Activated CD4-positive, alpha-beta T cell treated with anti-CD3 and anti-CD28 coated beads for 36 hours (primary cell): ENCODE results near the gene APBB1. TPM values are rescaled to one million over a fixed set of nuclear protein-coding genes. Genes with fewer than 3 reads are reported as not detected.
A peak's percentile ranks its signal among the peaks of the same experiment; 100 is the strongest.

Source experiments
- ATAC-seq: fragments of 200-7000 bp; cut with Tn5 transposase; one replicate; pipeline ENCODE4 v1.10.0; 2021; ENCODE audit warnings: mild to moderate bottlenecking, moderate library complexity
- CTCF ChIA-PET: fragments of 350-600 bp; sonication (Branson Sonifier 250); formaldehyde crosslinking; loops from one replicate; lab custom pipeline; 2021; ENCODE audit warnings: antibody characterized with exemption; lab: Charles Lee
- POLR2A ChIA-PET: fragments of 350-600 bp; sonication (Branson Sonifier 250); formaldehyde crosslinking; loops from one replicate; lab custom pipeline; 2021; ENCODE audit warnings: antibody characterized with exemption, inconsistent platforms; lab: Charles Lee
- DNase-seq: peaks from one replicate; pipeline ENCODE4 v3.0.0-alpha.2; 2020
- H3K27ac Mint-ChIP-seq: one replicate; pipeline ENCODE4 v1.8.0; 2021; ENCODE audit warnings: mixed read lengths
- H3K27me3 Mint-ChIP-seq: one replicate; pipeline ENCODE4 v1.8.0; 2021; ENCODE audit warnings: mixed read lengths
- H3K36me3 Mint-ChIP-seq: one replicate; pipeline ENCODE4 v1.8.0; 2021; ENCODE audit warnings: low read depth, mixed read lengths
- H3K4me1 Mint-ChIP-seq: one replicate; pipeline ENCODE4 v1.8.0; 2021; ENCODE audit warnings: mixed read lengths
- H3K4me3 Mint-ChIP-seq: one replicate; pipeline ENCODE4 v1.8.0; 2021; ENCODE audit warnings: mild to moderate bottlenecking, moderate library complexity, mixed read lengths
- H3K9me3 Mint-ChIP-seq: one replicate; pipeline ENCODE4 v1.8.0; 2021; ENCODE audit warnings: low read depth, mixed read lengths
- intact Hi-C, 2 experiments: fragments of 100-400 bp; cut with DNase I in 1 of 2; cut with micrococcal nuclease in 1 of 2; formaldehyde crosslinking; loops; one replicate each; pipeline versions ENCODE4 v1.14.2 to v1.15.1; 2022 to 2024; cut with DNase I, micrococcal nuclease
- total RNA-seq, 2 experiments: library from RNA; stranded (reverse); gene quantifications; one replicate each; pipeline ENCODE4 v1.2.3, GENCODE V29; 2021

Gene APBB1
- total RNA-seq, 2 experiments from 2014 or later: 43.2 to 49.8 TPM

DNA sequence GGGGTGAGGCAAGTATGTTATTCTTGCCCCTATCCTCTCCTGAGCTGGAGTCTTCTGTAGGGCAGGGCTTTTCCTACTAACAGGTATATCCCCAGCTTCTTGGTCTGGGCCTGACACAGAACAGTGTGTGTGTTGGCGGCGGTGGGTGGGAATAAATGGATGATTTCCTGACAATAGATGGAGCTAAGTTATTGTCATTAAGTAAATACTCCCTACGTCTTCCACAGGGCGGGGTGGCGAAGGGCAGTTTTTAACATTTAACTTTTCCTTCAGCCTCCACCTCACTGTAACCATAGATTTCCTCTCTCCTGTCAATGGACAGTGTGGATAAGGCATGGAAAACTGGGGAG lies 40.3 kb downstream of the APBB1 start:
- DNase-seq (no peak), ATAC-seq (no peak)
- H3K36me3 Mint-ChIP-seq: no peaks in the 10 kb centered on the region
- H3K27me3 Mint-ChIP-seq: no peaks in the 10 kb centered on the region
- H3K4me3 Mint-ChIP-seq: no peak overlapping the region
- H3K27ac Mint-ChIP-seq: peak overlapping the region; percentile 79
- no peaks in the 10 kb centered on the region for H3K9me3 Mint-ChIP-seq
- ChIA-PET CTCF (interaction anchor here (0.5 to 12.8 kb wide), 67 partner anchors 10 to 377 kb away, joined by 3 to 536 read pairs (median 5); partner anchors contain the start of genes APBB1, ARFIP2, CAVIN3 and CNGA4), POLR2A (interaction anchor here (0.9 to 2.6 kb wide), 4 partner anchors 24 to 103 kb away, joined by 5 to 19 read pairs (median 8); partner anchors contain the start of genes APBB1, ARFIP2 and TIMM10B)
- intact Hi-C loops: no loop called here
- H3K4me1 Mint-ChIP-seq: peaks cover 26% of the 10 kb centered on the region

DNA sequence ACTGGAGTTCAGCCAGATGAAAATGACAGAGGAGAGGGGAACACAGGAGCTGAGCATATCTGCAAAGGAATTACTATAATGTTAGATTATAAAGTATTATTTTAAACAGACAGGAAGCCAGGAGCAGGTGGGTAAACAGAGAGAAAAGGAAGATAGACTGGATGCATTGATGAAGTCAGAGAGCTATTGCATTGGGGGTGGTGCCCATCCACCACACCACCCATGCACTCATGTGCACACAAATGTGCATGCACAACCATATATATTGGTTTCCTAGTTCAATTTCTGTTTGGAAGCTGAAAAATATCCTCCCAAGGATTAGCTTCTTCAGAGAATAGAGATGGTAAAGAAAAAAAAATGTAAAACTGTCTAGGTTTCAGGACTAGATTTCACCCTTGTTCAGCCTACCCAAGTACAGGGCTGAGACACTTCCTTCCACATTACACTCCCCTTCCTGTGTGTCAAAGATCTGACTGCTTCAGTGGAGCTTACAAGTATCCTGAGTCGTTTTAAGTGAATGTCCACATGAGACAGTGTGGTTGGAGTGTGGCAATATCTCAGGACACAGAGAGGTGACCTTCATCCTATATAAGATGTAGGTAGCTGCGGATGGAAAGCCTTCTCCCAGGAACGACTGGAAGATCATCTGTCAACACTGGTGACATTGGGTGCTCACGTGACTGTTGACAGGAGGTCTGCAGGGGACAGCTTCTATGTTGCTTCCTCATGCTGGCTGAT lies 40.8 kb downstream of the APBB1 start:
- ChIA-PET CTCF (interaction anchor here (0.6 to 12.8 kb wide), 36 partner anchors 10 to 328 kb away, joined by 3 to 536 read pairs (median 12); partner anchors contain the start of genes ARFIP2, CNGA4, HPX and MRPL17), POLR2A (interaction anchor here (1.4 to 2.6 kb wide), 3 partner anchors 41 to 103 kb away, joined by 5 to 19 read pairs (median 6); partner anchors contain the start of genes APBB1, ARFIP2 and TIMM10B)
- Mint-ChIP-seq H3K4me1 (peaks cover 26% of the 10 kb centered on the region), H3K36me3 (no peaks in the 10 kb centered on the region), H3K4me3 (no peak overlapping the region), H3K9me3 (no peaks in the 10 kb centered on the region), H3K27ac (peak overlapping the region; percentile 79), H3K27me3 (no peaks in the 10 kb centered on the region)
- ATAC-seq (peak; percentile 79), DNase-seq (no peak)
- intact Hi-C loops: no loop called here

DNA sequence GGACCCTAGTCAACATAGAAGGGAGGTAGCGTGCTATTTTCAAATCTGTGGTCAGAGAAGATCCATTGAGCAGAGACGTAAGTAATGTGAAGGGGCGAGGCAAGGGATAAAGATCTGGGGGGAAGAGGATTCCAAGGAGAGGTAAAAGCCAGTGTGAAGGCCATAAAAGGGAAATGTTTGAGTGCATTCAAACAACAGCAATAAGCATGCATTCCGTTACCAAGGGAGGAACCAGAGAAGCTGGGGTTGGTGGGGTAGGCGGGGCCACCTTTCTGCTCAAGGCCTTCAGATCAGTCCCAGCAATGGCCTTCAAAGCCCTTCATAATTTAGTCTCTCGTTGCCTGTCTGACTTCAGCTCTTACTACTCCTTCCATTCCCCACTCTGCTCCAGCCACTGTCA lies 47.1 kb downstream of the APBB1 start:
- H3K9me3 Mint-ChIP-seq: no peaks in the 10 kb centered on the region
- POLR2A ChIA-PET: no interaction called here
- ATAC-seq (no peak), DNase-seq (no peak)
- H3K27ac Mint-ChIP-seq: no peak overlapping the region
- H3K4me3 Mint-ChIP-seq: no peak overlapping the region
- CTCF ChIA-PET: interaction anchor here (0.6 to 12.8 kb wide), 6 partner anchors 9 to 158 kb away, joined by 3 to 536 read pairs (median 4); partner anchors contain the start of gene HPX
- H3K36me3 Mint-ChIP-seq: no peaks in the 10 kb centered on the region
- peaks cover 4% of the 10 kb centered on the region for H3K4me1 Mint-ChIP-seq
- H3K27me3 Mint-ChIP-seq: no peaks in the 10 kb centered on the region
- intact Hi-C loops: no loop called here

- no peaks in the 10 kb centered on the region for H3K27me3 Mint-ChIP-seq
- POLR2A ChIA-PET: no interaction called here
- no peak overlapping the region for H3K4me3 Mint-ChIP-seq
- H3K27ac Mint-ChIP-seq: no peak overlapping the region
- ATAC-seq (no peak), DNase-seq (no peak)
- intact Hi-C loops: no loop called here
- CTCF ChIA-PET: interaction anchor here (5.6 kb wide), 1 partner anchor 13 kb away, joined by 78 read pairs; no protein-coding TSS in a partner anchor
- H3K4me1 Mint-ChIP-seq: no peaks in the 10 kb centered on the region
- H3K36me3 Mint-ChIP-seq: no peaks in the 10 kb centered on the region
- no peaks in the 10 kb centered on the region for H3K9me3 Mint-ChIP-seq
These were observed 53.2 kb downstream of the APBB1 start for GRCh38 chr11:6365659-6366058.

DNA sequence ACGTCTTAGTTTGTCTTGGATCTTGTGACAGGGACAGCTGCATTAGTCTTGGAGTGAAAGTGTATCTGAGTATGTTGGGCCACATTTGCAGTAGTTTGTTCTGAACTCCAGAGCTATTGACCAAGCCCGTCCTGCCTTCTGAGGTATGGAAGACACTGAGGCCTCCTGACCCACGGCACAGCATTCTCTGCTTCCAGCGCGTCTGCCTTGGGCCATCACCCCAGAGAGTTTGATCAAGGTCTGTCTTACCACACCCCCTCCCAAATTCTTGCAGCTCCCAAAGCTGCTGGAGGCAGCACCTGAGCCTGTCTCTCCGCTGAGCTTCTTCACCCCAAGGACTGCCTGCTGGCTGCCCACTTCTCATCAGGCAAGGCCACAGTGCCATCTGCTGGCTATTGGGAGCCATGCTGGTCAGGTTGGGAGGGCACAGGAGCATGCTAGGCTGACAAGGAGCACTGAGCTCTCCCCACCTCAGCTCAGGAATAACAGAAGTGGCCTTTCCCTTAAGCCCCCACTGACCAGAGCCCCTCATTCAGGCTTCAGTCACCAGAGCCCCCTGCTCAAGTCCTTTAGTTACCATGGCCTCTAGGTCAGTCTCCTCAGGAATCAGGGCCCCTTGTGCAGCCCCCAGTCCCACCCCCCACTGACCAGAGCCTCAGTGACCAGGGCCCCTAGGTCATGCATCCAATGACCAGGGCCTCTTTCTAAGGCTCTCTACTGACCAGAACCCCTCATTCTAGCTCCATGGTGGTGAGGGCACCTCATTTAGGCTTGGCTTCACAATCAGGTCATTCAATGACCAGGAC lies 55.8 kb downstream of the APBB1 start:
- no peak overlapping the region for H3K4me3 Mint-ChIP-seq
- no peaks in the 10 kb centered on the region for H3K36me3 Mint-ChIP-seq
- no peak overlapping the region for H3K27ac Mint-ChIP-seq
- ChIA-PET CTCF (interaction anchor here (0.5 to 5.7 kb wide), 58 partner anchors 9 to 650 kb away, joined by 3 to 78 read pairs (median 4); partner anchors contain the start of genes ARFIP2, CAVIN3, CCKBR and FHIP1B), POLR2A (interaction anchor here (0.7 to 0.8 kb wide), 2 partner anchors 12 to 46 kb away, joined by 3 read pairs; no protein-coding TSS in a partner anchor)
- H3K9me3 Mint-ChIP-seq: no peaks in the 10 kb centered on the region
- DNase-seq: peak; percentile 86
- no peaks in the 10 kb centered on the region for H3K27me3 Mint-ChIP-seq
- ATAC-seq: peak; percentile 97
- intact Hi-C loops: loop anchor here (1.0 to 2.0 kb wide), 3 partner anchors 64 to 340 kb away; no protein-coding TSS in a partner anchor
- H3K4me1 Mint-ChIP-seq: no peaks in the 10 kb centered on the region

GRCh38 chr11:6362185-6362872 lies 56.6 kb downstream of the APBB1 start:
- POLR2A ChIA-PET: interaction anchor here (0.8 kb wide), 1 partner anchor 45 kb away, joined by 3 read pairs; no protein-coding TSS in a partner anchor
- Mint-ChIP-seq H3K27ac (no peak overlapping the region), H3K36me3 (no peaks in the 10 kb centered on the region), H3K27me3 (no peaks in the 10 kb centered on the region), H3K9me3 (no peaks in the 10 kb centered on the region), H3K4me3 (no peak overlapping the region), H3K4me1 (peaks cover 4% of the 10 kb centered on the region)
- CTCF ChIA-PET: interaction anchor here (0.5 to 5.7 kb wide), 47 partner anchors 10 to 370 kb away, joined by 3 to 78 read pairs (median 5); partner anchors contain the start of genes ARFIP2, CAVIN3, CCKBR and FHIP1B
- no peak for DNase-seq
- no peak for ATAC-seq
- intact Hi-C loops: loop anchor here in 1 of 2 experiments (2.0 kb wide), 1 partner anchor 64 kb away; no protein-coding TSS in a partner anchor

DNA sequence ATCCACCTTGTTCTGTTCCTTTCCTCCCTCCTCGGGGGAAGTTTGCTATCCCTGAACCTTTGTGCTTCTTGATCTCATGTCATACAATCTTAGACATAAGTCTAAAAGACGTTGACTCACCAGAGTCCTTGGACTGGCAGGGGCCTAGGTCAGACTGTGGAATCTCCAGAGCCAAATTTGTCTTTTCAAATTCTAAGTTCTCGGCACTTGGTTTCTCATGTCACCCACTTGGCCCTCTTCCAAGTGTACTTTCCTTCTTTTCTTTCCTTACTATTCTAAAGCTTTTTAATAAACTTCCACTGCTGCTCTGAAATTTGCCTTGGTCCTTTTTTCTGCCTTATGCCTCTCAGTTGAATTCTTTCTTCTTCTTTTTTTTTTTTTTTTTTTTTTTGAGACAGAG lies 58.7 kb downstream of the APBB1 start:
- H3K9me3 Mint-ChIP-seq: no peaks in the 10 kb centered on the region
- no peak overlapping the region for H3K27ac Mint-ChIP-seq
- no peaks in the 10 kb centered on the region for H3K36me3 Mint-ChIP-seq
- DNase-seq (no peak), ATAC-seq (no peak)
- no peaks in the 10 kb centered on the region for H3K27me3 Mint-ChIP-seq
- CTCF ChIA-PET: interaction anchor here (3.6 to 5.7 kb wide), 2 partner anchors 100 to 109 kb away, joined by 17 to 78 read pairs; partner anchors contain the start of gene CCKBR
- no peak overlapping the region for H3K4me3 Mint-ChIP-seq
- intact Hi-C loops: no loop called here
- POLR2A ChIA-PET: no interaction called here
- peaks cover 11% of the 10 kb centered on the region for H3K4me1 Mint-ChIP-seq

DNA sequence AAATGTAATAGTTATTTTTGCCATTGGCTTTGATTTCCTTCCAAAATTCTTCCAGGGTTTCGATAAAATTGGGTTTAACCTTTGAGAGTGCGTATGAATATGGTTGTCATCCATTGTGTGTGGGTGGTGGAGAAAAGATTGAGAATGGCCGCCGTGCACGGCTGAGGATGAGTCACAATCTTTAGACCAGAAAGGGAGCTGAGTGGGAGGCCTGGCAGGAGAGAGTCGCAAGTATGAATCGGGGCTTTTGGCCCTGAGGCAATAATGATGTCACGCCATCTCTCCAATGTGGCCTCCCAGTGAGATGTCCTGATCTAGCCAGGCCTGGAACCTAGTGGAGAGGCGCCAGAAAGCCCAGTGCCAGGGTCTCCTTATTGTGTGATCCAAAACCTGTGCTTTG lies 61.7 kb downstream of the APBB1 start:
- peaks cover 3% of the 10 kb centered on the region for H3K27me3 Mint-ChIP-seq
- DNase-seq: peak; percentile 74
- ATAC-seq: peak; percentile 83
- H3K9me3 Mint-ChIP-seq: no peaks in the 10 kb centered on the region
- no peak overlapping the region for H3K4me3 Mint-ChIP-seq
- ChIA-PET CTCF (interaction anchor here (0.6 to 1.0 kb wide), 2 partner anchors 40 to 107 kb away, joined by 3 to 6 read pairs; no protein-coding TSS in a partner anchor), POLR2A (no interaction called here)
- no peaks in the 10 kb centered on the region for H3K36me3 Mint-ChIP-seq
- H3K27ac Mint-ChIP-seq: peak overlapping the region; percentile 12
- intact Hi-C loops: loop anchor here in 1 of 2 experiments (10.0 kb wide), 1 partner anchor 1232 kb away; no protein-coding TSS in a partner anchor
- H3K4me1 Mint-ChIP-seq: peaks cover 16% of the 10 kb centered on the region

- ATAC-seq: no peak
- no peak overlapping the region for H3K4me3 Mint-ChIP-seq
- H3K27ac Mint-ChIP-seq: no peak overlapping the region
- ChIA-PET POLR2A (interaction anchor here (0.6 kb wide), 1 partner anchor 21 kb away, joined by 3 read pairs; no protein-coding TSS in a partner anchor), CTCF (interaction anchor here (1.0 to 6.6 kb wide), 3 partner anchors 106 to 465 kb away, joined by 3 to 78 read pairs (median 6); no protein-coding TSS in a partner anchor)
- DNase-seq: no peak
- no peaks in the 10 kb centered on the region for H3K36me3 Mint-ChIP-seq
- H3K4me1 Mint-ChIP-seq: peaks cover 22% of the 10 kb centered on the region
- peaks cover 3% of the 10 kb centered on the region for H3K27me3 Mint-ChIP-seq
- no peaks in the 10 kb centered on the region for H3K9me3 Mint-ChIP-seq
- intact Hi-C loops: loop anchor here in 1 of 2 experiments (10.0 kb wide), 1 partner anchor 1232 kb away; no protein-coding TSS in a partner anchor
These were observed 62.3 kb downstream of the APBB1 start for GRCh38 chr11:6356503-6357055.
